Fibroblast of skin of abdomen (primary cell): Measurements from ENCODE around the gene GRK3.
"Not testable (repeated sequence)": the region's sequence is repeated elsewhere in the genome, so short reads cannot be mapped to it uniquely, and the experiment has no call there.

Experiments
- DNase-seq: peaks from one replicate; pipeline ENCODE4 v3.0.0-alpha.2; 2013

Gene GRK3

GRCh38 chr22:25702571-25703167 lies 138.2 kb downstream of the GRK3 start:
- no peak for DNase-seq

- DNase-seq: no peak
These were observed 140.2 kb downstream of the GRK3 start for GRCh38 chr22:25704701-25705100.

GRCh38 chr22:25706197-25706596 lies 141.7 kb downstream of the GRK3 start:
- DNase-seq: no peak

GRCh38 chr22:25708430-25708829 lies 144.0 kb downstream of the GRK3 start:
- DNase-seq: not testable (repeated sequence)

DNA sequence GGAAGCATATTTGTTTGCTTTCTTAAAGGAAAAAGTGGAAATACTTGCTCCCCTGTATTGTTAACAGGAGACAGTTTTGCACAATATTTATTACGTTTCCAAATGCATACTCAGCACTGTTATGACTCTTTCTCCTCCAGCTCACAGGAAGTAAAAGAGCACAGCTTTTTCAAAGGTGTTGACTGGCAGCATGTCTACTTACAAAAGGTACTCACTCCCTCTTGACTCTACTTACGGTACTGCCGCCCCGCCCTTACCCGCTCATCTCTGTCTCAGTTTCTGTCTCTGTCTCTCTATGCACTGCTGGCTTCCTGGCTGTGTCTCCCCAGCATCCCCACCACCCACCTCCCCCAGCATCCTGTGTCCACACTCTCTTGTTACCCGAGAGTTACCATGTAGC lies 145.3 kb downstream of the GRK3 start:
- DNase-seq: no peak

GRCh38 chr22:25710501-25710900 lies 146.0 kb downstream of the GRK3 start:
- DNase-seq: no peak

DNA sequence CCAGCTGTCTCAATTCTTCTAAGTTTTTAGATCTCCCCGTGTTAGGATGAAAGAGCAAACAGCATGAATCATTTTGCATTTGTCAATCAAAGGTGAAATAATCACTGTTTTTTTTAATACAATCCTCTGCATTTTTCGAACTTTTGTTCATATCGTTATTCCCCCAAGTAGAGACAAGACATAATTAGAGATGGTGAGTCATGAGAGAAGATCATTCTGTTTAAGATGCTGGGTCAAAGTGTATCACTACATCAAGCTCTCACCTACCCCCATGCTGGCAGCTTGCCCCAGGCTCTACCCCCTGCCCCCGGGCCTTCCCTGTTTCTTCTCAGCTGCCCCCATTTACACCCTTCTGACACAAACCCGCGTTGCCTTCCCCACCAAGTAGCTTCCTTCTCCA lies 147.0 kb downstream of the GRK3 start:
- no peak for DNase-seq

GRCh38 chr22:25712661-25713400 lies 148.4 kb downstream of the GRK3 start:
- no peak for DNase-seq

GRCh38 chr22:25714070-25714469 lies 149.6 kb downstream of the GRK3 start:
- DNase-seq: no peak

- DNase-seq: no peak
These were observed 150.3 kb downstream of the GRK3 start for GRCh38 chr22:25714739-25715138.

GRCh38 chr22:25716637-25717036 lies 152.2 kb downstream of the GRK3 start:
- DNase-seq: no peak

DNA sequence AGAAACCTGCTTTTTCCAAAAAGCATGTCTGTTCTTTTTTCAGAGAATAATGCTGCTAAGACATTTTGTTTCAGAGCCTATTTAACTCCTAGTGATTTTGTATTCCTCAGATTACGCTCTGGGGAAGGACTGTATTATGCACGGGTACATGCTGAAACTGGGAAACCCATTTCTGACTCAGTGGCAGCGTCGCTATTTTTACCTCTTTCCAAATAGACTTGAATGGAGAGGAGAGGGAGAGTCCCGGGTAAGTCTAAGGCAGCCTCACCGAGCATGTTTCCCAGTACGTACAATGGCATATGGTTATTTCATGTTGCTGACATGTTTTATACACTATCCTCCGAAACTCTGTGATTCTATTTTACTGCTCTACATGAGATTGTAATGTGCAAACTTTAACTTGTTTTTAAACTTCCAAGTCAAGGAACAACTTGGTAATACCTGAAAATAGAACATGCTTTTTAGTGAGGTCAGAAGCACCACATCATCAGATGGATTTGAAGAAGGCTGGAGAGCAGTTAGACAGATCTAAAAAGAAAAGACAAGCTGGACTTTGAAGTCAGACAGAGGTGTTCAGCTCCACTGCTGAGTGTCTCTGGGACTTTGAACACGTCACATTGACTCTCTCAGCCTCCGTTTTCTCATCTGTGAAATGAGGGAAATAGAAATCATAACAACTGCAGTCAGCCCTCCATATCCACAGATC lies 153.8 kb downstream of the GRK3 start:
- no peak for DNase-seq

DNA sequence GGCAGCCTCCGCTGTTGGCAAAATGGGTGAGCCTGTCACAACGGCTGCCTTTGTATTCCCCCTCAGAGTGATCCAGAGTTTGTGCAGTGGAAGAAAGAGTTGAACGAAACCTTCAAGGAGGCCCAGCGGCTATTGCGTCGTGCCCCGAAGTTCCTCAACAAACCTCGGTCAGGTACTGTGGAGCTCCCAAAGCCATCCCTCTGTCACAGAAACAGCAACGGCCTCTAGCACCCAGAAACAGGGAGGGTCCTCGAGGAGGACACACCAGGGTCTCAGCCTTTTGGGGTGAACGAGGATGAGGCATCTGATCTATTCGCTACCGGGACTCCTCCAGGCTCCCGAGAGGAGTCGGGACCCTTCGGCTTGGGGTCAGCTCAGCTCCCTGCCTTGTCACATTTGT lies 157.7 kb downstream of the GRK3 start:
- no peak for DNase-seq

DNA sequence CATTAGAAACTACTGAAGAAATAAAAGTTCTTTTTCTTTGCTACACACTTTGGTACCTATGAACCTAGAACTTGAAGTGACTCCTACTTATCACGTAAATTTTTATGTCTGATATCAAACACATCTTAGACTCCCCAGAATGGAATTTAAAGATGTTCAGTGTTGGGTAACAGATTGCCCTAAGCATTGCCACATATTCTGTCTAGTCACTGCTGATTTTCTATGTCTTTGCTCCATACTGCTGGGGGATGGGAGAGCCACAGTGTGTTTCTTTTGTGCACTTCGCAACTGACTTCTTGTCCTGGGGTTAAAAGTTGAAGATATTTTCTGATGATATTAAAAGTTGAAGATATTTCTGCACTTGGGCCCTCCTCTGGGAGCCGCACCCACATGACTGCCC lies 158.2 kb downstream of the GRK3 start:
- no peak for DNase-seq

DNA sequence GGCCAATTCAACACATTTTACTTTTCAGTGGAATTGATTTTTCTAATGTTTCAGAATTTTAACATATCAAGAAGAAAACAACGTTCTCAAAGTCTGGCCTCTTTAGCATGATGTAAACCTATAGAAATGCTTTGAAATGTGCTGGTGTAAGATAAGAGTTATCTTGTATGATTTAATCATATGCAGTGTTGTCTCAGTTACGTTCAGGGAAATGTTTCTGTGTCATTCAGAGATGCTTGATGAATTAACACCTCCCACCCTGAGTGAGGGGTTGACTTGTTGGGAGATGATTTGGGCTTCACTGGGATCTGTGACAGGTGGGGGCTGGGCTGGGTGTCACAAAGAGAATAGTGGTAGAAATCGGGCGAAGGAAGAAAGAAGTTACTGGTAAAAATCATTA lies 161.8 kb downstream of the GRK3 start:
- DNase-seq: no peak

GRCh38 chr22:25728071-25728470 lies 163.6 kb downstream of the GRK3 start:
- DNase-seq: no peak

DNA sequence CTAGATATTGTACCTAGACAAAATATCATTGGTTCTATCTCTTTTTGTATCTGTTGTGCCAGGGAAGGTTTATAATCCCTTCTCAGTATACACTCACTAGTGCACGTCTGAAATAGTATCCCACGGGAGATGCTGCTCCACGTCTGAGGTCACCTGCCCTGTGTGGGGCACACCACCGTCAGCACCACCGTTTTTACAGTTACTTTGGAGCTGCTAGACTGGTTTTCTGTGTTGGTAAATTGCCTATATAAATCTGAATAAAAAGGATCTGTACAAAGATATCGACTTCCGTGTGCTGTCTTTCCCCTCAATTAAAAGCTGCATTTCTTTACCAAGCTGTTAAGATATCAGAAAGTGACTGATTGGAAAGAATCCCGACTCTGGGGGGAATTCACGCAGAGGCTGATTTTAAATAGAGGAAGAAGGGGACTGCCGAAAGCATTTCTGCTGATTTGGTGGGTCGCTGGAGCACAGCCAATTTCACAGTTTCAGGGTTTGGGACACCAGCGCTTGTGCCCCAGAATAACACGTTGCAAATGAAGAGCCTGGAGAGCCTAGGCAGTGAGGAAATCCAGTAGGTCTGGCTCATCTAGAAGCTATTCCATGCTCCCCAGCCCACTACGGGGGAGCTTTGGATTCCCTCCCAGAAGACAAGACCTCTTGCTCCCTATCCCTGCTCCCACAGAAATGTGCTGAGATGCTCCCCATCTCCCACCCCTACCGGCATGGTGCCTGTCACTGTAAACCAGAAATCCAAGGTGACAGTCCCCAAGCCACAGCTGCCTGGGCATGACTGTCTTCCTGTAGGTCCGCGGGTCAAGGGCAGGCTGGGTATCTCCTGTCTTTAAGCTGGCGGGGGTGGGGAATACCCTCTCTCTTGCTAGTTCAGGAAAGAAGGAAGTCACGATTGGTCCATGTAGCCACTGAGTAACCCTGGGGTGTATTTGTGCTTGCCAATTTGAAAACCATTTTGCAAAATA lies 164.8 kb downstream of the GRK3 start:
- DNase-seq: no peak

- DNase-seq: no peak
These were observed 171.2 kb downstream of the GRK3 start for GRCh38 chr22:25735650-25736049.

- DNase-seq: no peak
These were observed 172.0 kb downstream of the GRK3 start for GRCh38 chr22:25736378-25737011.

GRCh38 chr22:25739659-25740344 lies 175.3 kb downstream of the GRK3 start:
- no peak for DNase-seq
